HFFc6 (cell line): ENCODE results near the gene RAPGEF4. TPM values are rescaled to one million over a fixed set of nuclear protein-coding genes. Genes with fewer than 3 reads are reported as not detected.
"Not testable (repeated sequence)": the region's sequence is repeated elsewhere in the genome, so short reads cannot be mapped to it uniquely, and the experiment has no call there.

Source experiments
- DNase-seq: peaks from one replicate; pipeline ENCODE4 v3.0.0-alpha.2; 2018
- H3K27ac Mint-ChIP-seq: 2 replicates; pipeline ENCODE4 v1.8.0; 2020; ENCODE audit warnings: mild to moderate bottlenecking, mixed read lengths
- H3K27me3 Mint-ChIP-seq: 2 replicates; pipeline ENCODE4 v1.8.0; 2021; ENCODE audit warnings: mild to moderate bottlenecking, moderate library complexity, mixed read lengths; ENCODE audit not compliant: insufficient read depth
- H3K36me3 Mint-ChIP-seq: 2 replicates; pipeline ENCODE4 v1.8.0; 2021; ENCODE audit warnings: low read depth, mixed read lengths
- H3K4me1 Mint-ChIP-seq: 2 replicates; pipeline ENCODE4 v1.8.0; 2020; ENCODE audit warnings: low read depth, mixed read lengths
- H3K4me3 Mint-ChIP-seq: 2 replicates; pipeline ENCODE4 v1.8.0; 2020; ENCODE audit warnings: mild to moderate bottlenecking, moderate library complexity, mixed read lengths
- H3K9me3 Mint-ChIP-seq: 2 replicates; pipeline ENCODE4 v1.8.0; 2020; ENCODE audit warnings: mild to moderate bottlenecking, mixed read lengths
- total RNA-seq, 6 experiments: library from RNA; stranded (reverse); fragmentation: NEBNext Ultra II Directional; extraction: Animal tissue kit (Norgen Biotek cat#: 25700); gene quantifications; 2 replicates in 1 of 6; 3 replicates in 5 of 6; pipeline ENCODE4 v1.2.3, GENCODE V29; 2021
- TF ChIP-seq, protein P1 (sequence below): fragments of 200-600 bp; sonication (generic); IDR thresholded peaks from 2 replicates; pipeline ENCODE4 v1.5.0; 2021; ENCODE audit warnings: antibody characterized with exemption, mild to moderate bottlenecking

Gene RAPGEF4
- total RNA-seq, 6 experiments from 2014 or later, result 0.14 to 0.37 (median 0.18) TPM

- H3K36me3 Mint-ChIP-seq, result no peaks in the 10 kb centered on the region
- TF ChIP-seq, protein P1, sequence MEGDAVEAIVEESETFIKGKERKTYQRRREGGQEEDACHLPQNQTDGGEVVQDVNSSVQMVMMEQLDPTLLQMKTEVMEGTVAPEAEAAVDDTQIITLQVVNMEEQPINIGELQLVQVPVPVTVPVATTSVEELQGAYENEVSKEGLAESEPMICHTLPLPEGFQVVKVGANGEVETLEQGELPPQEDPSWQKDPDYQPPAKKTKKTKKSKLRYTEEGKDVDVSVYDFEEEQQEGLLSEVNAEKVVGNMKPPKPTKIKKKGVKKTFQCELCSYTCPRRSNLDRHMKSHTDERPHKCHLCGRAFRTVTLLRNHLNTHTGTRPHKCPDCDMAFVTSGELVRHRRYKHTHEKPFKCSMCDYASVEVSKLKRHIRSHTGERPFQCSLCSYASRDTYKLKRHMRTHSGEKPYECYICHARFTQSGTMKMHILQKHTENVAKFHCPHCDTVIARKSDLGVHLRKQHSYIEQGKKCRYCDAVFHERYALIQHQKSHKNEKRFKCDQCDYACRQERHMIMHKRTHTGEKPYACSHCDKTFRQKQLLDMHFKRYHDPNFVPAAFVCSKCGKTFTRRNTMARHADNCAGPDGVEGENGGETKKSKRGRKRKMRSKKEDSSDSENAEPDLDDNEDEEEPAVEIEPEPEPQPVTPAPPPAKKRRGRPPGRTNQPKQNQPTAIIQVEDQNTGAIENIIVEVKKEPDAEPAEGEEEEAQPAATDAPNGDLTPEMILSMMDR, result no peak
- H3K4me3 Mint-ChIP-seq, result no peak overlapping the region
- no peaks in the 10 kb centered on the region for H3K9me3 Mint-ChIP-seq
- H3K4me1 Mint-ChIP-seq, result peaks cover 28% of the 10 kb centered on the region
- H3K27ac Mint-ChIP-seq, result no peak overlapping the region
- no peaks in the 10 kb centered on the region; the same call in 1 of the 2 replicates for H3K27me3 Mint-ChIP-seq
- DNase-seq, result no peak
These were observed 298.5 kb downstream of the RAPGEF4 start for GRCh38 chr2:173034143-173034542.

DNA sequence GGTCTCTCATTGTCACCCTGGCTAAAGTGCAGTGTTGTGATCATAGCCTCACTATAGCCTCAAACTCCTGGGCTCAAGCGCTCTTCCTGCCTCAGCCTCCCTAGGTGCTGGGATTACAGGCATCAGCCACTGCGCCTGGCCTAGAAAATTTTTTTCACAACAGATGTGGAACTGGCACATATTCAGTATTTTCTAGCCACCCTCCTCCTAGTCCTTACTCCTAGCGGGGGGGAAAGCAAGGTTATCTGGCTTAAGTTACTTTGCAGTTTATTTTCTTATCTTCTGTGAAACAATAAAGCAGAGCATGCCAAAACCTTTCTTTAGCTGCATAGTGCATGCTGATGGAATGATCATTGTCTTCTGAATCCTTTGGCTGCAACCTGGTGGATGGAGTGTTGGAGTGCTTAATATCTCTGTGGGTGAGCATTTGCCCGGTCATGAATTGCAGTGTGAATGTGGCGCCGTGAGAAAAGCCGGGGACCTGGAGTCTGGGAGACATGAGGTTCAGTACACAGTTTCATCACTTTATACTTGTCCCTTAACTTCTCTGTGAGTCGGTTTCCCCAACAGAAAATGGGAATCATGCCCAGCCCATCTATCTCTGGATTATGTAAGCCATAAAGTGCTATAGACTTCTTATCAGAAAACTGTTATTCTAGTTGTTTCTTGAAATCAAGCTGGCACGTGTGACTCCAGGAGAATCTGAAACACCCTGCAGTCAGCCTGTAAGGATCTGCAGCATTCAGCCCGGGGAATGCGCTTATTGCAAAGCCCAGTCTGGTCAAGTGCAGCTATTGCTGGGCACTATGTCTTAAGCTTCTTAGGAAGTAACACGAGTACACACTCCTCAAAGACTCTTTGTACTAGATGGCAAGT lies 301.8 kb downstream of the RAPGEF4 start:
- Mint-ChIP-seq H3K4me3 (no peak overlapping the region), H3K27me3 (no peaks in the 10 kb centered on the region; the same call in 1 of the 2 replicates), H3K36me3 (no peaks in the 10 kb centered on the region), H3K9me3 (no peaks in the 10 kb centered on the region), H3K4me1 (peaks cover 19% of the 10 kb centered on the region), H3K27ac (no peak overlapping the region)
- DNase-seq, result no peak
- TF ChIP-seq, protein P1, result no peak

- not testable (repeated sequence) for H3K27me3 Mint-ChIP-seq, H3K9me3 Mint-ChIP-seq
These were observed 302.6 kb downstream of the RAPGEF4 start for GRCh38 chr2:173038257-173038656.

DNA sequence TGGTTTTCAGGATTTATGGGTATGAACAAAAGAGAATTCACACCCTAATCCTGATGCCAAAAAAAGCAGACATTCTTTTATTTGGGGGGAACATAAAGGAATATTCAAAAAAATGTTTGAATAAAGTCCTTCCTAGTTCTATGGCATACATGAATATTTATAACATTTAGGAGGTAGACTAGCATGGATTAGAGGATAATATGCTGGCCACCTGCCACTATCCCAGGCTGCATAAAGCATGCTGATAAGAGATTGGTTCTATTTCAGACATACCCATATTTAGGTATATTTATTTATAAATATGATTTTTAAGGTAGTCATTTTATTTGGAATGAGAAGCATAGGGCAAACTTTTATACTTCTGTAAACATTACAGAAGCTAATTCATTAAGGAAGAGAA lies 305.1 kb downstream of the RAPGEF4 start:
- Mint-ChIP-seq H3K4me1 (peaks cover 14% of the 10 kb centered on the region), H3K27me3 (no peaks in the 10 kb centered on the region; the same call in 1 of the 2 replicates), H3K36me3 (no peaks in the 10 kb centered on the region; the same call in 1 of the 2 replicates), H3K9me3 (no peaks in the 10 kb centered on the region), H3K4me3 (no peak overlapping the region), H3K27ac (no peak overlapping the region)
- TF ChIP-seq, protein P1, result no peak
- DNase-seq, result no peak

More at GRCh38 chr2:173038257-173038656, 302.6 kb downstream of the RAPGEF4 start:
- not testable (repeated sequence) for DNase-seq, H3K36me3 Mint-ChIP-seq, H3K4me3 Mint-ChIP-seq, H3K27ac Mint-ChIP-seq
- H3K4me1 Mint-ChIP-seq, result peaks cover 11% of the 10 kb centered on the region

GRCh38 chr2:173043476-173043875 lies 307.8 kb downstream of the RAPGEF4 start:
- H3K9me3 Mint-ChIP-seq, result no peaks in the 10 kb centered on the region
- no peak overlapping the region for H3K27ac Mint-ChIP-seq
- H3K4me3 Mint-ChIP-seq, result no peak overlapping the region
- H3K4me1 Mint-ChIP-seq, result peaks cover 36% of the 10 kb centered on the region
- DNase-seq, result no peak
- H3K36me3 Mint-ChIP-seq, result no peaks in the 10 kb centered on the region; the same call in 1 of the 2 replicates
- H3K27me3 Mint-ChIP-seq, result no peaks in the 10 kb centered on the region; the same call in 1 of the 2 replicates
- TF ChIP-seq, protein P1, result no peak

GRCh38 chr2:173043897-173044519 lies 308.4 kb downstream of the RAPGEF4 start:
- Mint-ChIP-seq H3K4me1 (peaks cover 42% of the 10 kb centered on the region), H3K27ac (no peak overlapping the region), H3K27me3 (no peaks in the 10 kb centered on the region; the same call in 1 of the 2 replicates), H3K36me3 (no peaks in the 10 kb centered on the region; the same call in 1 of the 2 replicates), H3K9me3 (no peaks in the 10 kb centered on the region), H3K4me3 (no peak overlapping the region)
- no peak for DNase-seq
- TF ChIP-seq, protein P1, result no peak
